HEK293 (cell line): ENCODE measurements around the gene SERINC5.

Source experiments
- CTCF ChIA-PET: fragments of 350-600 bp; formaldehyde crosslinking; extraction: SDS; loops from one replicate; lab custom pipeline; 2021; ENCODE audit warnings: antibody characterized with exemption; lab: Yijun Ruan, JAX
- POLR2A ChIA-PET: fragments of 300-600 bp; formaldehyde crosslinking; extraction: SDS; loops from one replicate; lab custom pipeline; 2020; ENCODE audit warnings: antibody characterized with exemption, inconsistent platforms; lab: Yijun Ruan, JAX
- H3K27ac ChIP-seq: fragments of 200-500 bp; sonication (Bioruptor generic); 2 replicates; pipeline ENCODE4 v1.5.1; 2014; ENCODE audit warnings: low read depth, low read length, control low read depth, inconsistent platforms; ENCODE audit errors: extremely low read depth
- H3K36me3 ChIP-seq, 2 experiments: fragments of 200-500 bp in 1 of 2; sonication (Bioruptor generic) in 1 of 2; 1 replicate in 1 of 2; 2 replicates in 1 of 2; pipeline ENCODE4 v1.5.1; 2014 to 2017; ENCODE audit warnings: inconsistent platforms in 2 of 2, low read length in 2 of 2; ENCODE audit not compliant: control insufficient read depth in 2 of 2, insufficient read depth in 1 of 2
- H3K4me1 ChIP-seq: fragments of 200-500 bp; sonication (Bioruptor generic); 2 replicates; pipeline ENCODE4 v1.5.1; 2014; ENCODE audit warnings: mild to moderate bottlenecking, low read length, inconsistent platforms; ENCODE audit not compliant: control insufficient read depth, insufficient read depth
- H3K4me3 ChIP-seq: 2 replicates; pipeline ENCODE4 v1.5.1; 2011; ENCODE audit warnings: low read depth, mild to moderate bottlenecking, control low read depth, low read length, moderate library complexity
- H3K9me3 ChIP-seq: fragments of 200-500 bp; sonication (Bioruptor generic); 2 replicates; pipeline ENCODE4 v1.5.1; 2014; ENCODE audit warnings: low read depth, low read length, inconsistent platforms; ENCODE audit not compliant: control insufficient read depth, insufficient read depth
- GLIS2 ChIP-seq: fragments of 450-650 bp; formaldehyde crosslinking; IDR thresholded peaks from 2 replicates; pipeline ENCODE4 v1.5.1; 2016; ENCODE audit warnings: missing biosample characterization, missing genetic modification characterization
- PRDM10 ChIP-seq: fragments of 450-650 bp; formaldehyde crosslinking; IDR thresholded peaks from 2 replicates; pipeline ENCODE4 v1.5.1; 2016; ENCODE audit warnings: missing biosample characterization, missing genetic modification characterization
- SP3 ChIP-seq: fragments of 450-650 bp; formaldehyde crosslinking; IDR thresholded peaks from 2 replicates; pipeline ENCODE4 v1.5.1; 2016; ENCODE audit warnings: missing biosample characterization, missing genetic modification characterization
- ZBTB1 ChIP-seq: fragments of 450-650 bp; formaldehyde crosslinking; IDR thresholded peaks from 2 replicates; pipeline ENCODE4 v1.5.1; 2016; ENCODE audit warnings: missing biosample characterization, missing genetic modification characterization
- ZBTB26 ChIP-seq: fragments of 450-650 bp; formaldehyde crosslinking; optimal IDR thresholded peaks from 2 replicates; pipeline ENCODE3; 2016; ENCODE audit warnings: missing biosample characterization, mild to moderate bottlenecking, missing genetic modification characterization
- ZNF112 ChIP-seq: fragments of 450-650 bp; formaldehyde crosslinking; IDR thresholded peaks from 2 replicates; pipeline ENCODE4 v1.5.0; 2017; ENCODE audit warnings: missing biosample characterization, missing genetic modification characterization
- ZNF121 ChIP-seq: fragments of 450-650 bp; formaldehyde crosslinking; IDR thresholded peaks from 2 replicates; pipeline ENCODE4 v1.5.1; 2016; ENCODE audit warnings: missing biosample characterization, missing genetic modification characterization
- ZNF138 ChIP-seq: fragments of 450-650 bp; formaldehyde crosslinking; IDR thresholded peaks from 2 replicates; pipeline ENCODE4 v1.5.1; 2016; ENCODE audit warnings: missing biosample characterization, missing genetic modification characterization, borderline replicate concordance
- ZNF157 ChIP-seq: fragments of 450-650 bp; formaldehyde crosslinking; IDR thresholded peaks from 2 replicates; pipeline ENCODE4 v1.5.1; 2016; ENCODE audit warnings: missing biosample characterization, missing genetic modification characterization
- ZNF169 ChIP-seq: fragments of 450-650 bp; formaldehyde crosslinking; IDR thresholded peaks from 2 replicates; pipeline ENCODE4 v1.5.1; 2016; ENCODE audit warnings: missing biosample characterization, missing genetic modification characterization
- ZNF248 ChIP-seq: fragments of 450-650 bp; formaldehyde crosslinking; IDR thresholded peaks from 2 replicates; pipeline ENCODE4 v1.5.1; 2017; ENCODE audit warnings: missing biosample characterization, missing genetic modification characterization
- ZNF292 ChIP-seq: fragments of 450-650 bp; formaldehyde crosslinking; IDR thresholded peaks from 2 replicates; pipeline ENCODE4 v1.5.1; 2016; ENCODE audit warnings: low read depth, missing biosample characterization, missing genetic modification characterization, borderline replicate concordance
- ZNF335 ChIP-seq: fragments of 450-650 bp; formaldehyde crosslinking; conservative IDR thresholded peaks from 2 replicates; pipeline ENCODE4 v1.5.1; 2016; ENCODE audit warnings: missing biosample characterization, missing genetic modification characterization
- ZNF394 ChIP-seq: fragments of 450-650 bp; formaldehyde crosslinking; IDR thresholded peaks from 2 replicates; pipeline ENCODE4 v1.5.1; 2016; ENCODE audit warnings: missing biosample characterization, missing genetic modification characterization, mild to moderate bottlenecking, moderate library complexity, borderline replicate concordance
- ZNF423 ChIP-seq: fragments of 450-650 bp; formaldehyde crosslinking; IDR thresholded peaks from 2 replicates; pipeline ENCODE4 v1.5.1; 2016; ENCODE audit warnings: missing biosample characterization, missing genetic modification characterization
- ZNF433 ChIP-seq: fragments of 450-650 bp; formaldehyde crosslinking; IDR thresholded peaks from 2 replicates; pipeline ENCODE4 v1.5.1; 2016; ENCODE audit warnings: missing biosample characterization, missing genetic modification characterization, low read depth
- ZNF521 ChIP-seq: fragments of 450-650 bp; formaldehyde crosslinking; IDR thresholded peaks from 2 replicates; pipeline ENCODE4 v1.5.1; 2017; ENCODE audit warnings: missing biosample characterization, mild to moderate bottlenecking, missing genetic modification characterization
- ZNF529 ChIP-seq: fragments of 450-650 bp; formaldehyde crosslinking; IDR thresholded peaks from 2 replicates; pipeline ENCODE4 v1.5.1; 2017; ENCODE audit warnings: missing genetic modification characterization, missing biosample characterization; ENCODE audit not compliant: insufficient replicate concordance
- ZNF548 ChIP-seq: fragments of 450-650 bp; formaldehyde crosslinking; IDR thresholded peaks from 2 replicates; pipeline ENCODE4 v1.5.1; 2016; ENCODE audit warnings: missing biosample characterization, missing genetic modification characterization
- ZNF585B ChIP-seq: fragments of 450-650 bp; formaldehyde crosslinking; IDR thresholded peaks from 2 replicates; pipeline ENCODE4 v1.5.1; 2016; ENCODE audit warnings: missing biosample characterization, missing genetic modification characterization
- ZSCAN4 ChIP-seq: fragments of 450-650 bp; formaldehyde crosslinking; IDR thresholded peaks from 2 replicates; pipeline ENCODE4 v1.5.1; 2017; ENCODE audit warnings: missing biosample characterization, missing genetic modification characterization
- ZXDB ChIP-seq: fragments of 450-650 bp; formaldehyde crosslinking; IDR thresholded peaks from 2 replicates; pipeline ENCODE4 v1.5.1; 2016; ENCODE audit warnings: missing biosample characterization, missing genetic modification characterization

Gene SERINC5

GRCh38 chr5:80069251-80069800 lies 186.5 kb downstream of the SERINC5 start:
- Histone ChIP-seq H3K9me3 (no peaks in the 10 kb centered on the region), H3K4me1 (no peaks in the 10 kb centered on the region), H3K36me3 (no peaks in the 10 kb centered on the region), H3K4me3 (no peak overlapping the region), H3K27ac (no peak overlapping the region)
- CTCF ChIA-PET = interaction anchor here (0.7 kb wide), 1 partner anchor 9 kb away, joined by 3 read pairs; no protein-coding TSS in a partner anchor
- TF ChIP-seq ZNF121 (tag by site-specific recombination) = no peak
- no peak for TF ChIP-seq GLIS2 (tag by site-specific recombination)
- no peak for TF ChIP-seq ZBTB1 (tag by site-specific recombination)
- TF ChIP-seq ZNF394 (tag by site-specific recombination) = no peak
- no peak for TF ChIP-seq ZSCAN4
- TF ChIP-seq ZNF112 (tag by site-specific recombination) = no peak
- TF ChIP-seq ZNF169 (tag by site-specific recombination) = no peak
- TF ChIP-seq ZNF157 = no peak
- POLR2A ChIA-PET = no interaction called here

- Histone ChIP-seq H3K4me1 (no peaks in the 10 kb centered on the region), H3K36me3 (no peaks in the 10 kb centered on the region), H3K9me3 (no peaks in the 10 kb centered on the region), H3K4me3 (no peak overlapping the region), H3K27ac (no peak overlapping the region)
- no peak for TF ChIP-seq ZNF529
- TF ChIP-seq ZNF292 = no peak
- no peak for TF ChIP-seq ZBTB26 (tag by site-specific recombination)
- no peak for TF ChIP-seq ZNF248 (tag by site-specific recombination)
- no peak for TF ChIP-seq ZXDB (tag by site-specific recombination)
- TF ChIP-seq SP3 (tag by site-specific recombination) = no peak
- no peak for TF ChIP-seq PRDM10 (tag by site-specific recombination)
- no peak for TF ChIP-seq ZNF335
- no peak for TF ChIP-seq ZNF423 (tag by site-specific recombination)
- no peak for TF ChIP-seq ZNF138
- TF ChIP-seq ZNF548 (tag by site-specific recombination) = no peak
- no peak for TF ChIP-seq ZNF585B (tag by site-specific recombination)
- TF ChIP-seq ZNF521 (tag by site-specific recombination) = no peak
- no peak for TF ChIP-seq ZNF433 (tag by site-specific recombination)
- ChIA-PET CTCF (no interaction called here), POLR2A (no interaction called here)
These were observed 187.1 kb downstream of the SERINC5 start for GRCh38 chr5:80068775-80069174.
